ENCODE measurements around the gene CALHM2.
"Not testable (repeated sequence)": the region's sequence is repeated elsewhere in the genome, so short reads cannot be mapped to it uniquely, and the experiment has no call there.

The CALHM2 gene, protein sequence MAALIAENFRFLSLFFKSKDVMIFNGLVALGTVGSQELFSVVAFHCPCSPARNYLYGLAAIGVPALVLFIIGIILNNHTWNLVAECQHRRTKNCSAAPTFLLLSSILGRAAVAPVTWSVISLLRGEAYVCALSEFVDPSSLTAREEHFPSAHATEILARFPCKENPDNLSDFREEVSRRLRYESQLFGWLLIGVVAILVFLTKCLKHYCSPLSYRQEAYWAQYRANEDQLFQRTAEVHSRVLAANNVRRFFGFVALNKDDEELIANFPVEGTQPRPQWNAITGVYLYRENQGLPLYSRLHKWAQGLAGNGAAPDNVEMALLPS

GRCh38 chr10:103451831-103452505 lies at the start of gene CALHM2:
Gene CALHM2, minus strand, starts transcription at chr10:103452370. Its CDS starts 2,429 bp downstream, at chr10:103449941.
- peak within 1 kb of the TSS; percentile 18 for H3K27ac ChIP-seq

DNA sequence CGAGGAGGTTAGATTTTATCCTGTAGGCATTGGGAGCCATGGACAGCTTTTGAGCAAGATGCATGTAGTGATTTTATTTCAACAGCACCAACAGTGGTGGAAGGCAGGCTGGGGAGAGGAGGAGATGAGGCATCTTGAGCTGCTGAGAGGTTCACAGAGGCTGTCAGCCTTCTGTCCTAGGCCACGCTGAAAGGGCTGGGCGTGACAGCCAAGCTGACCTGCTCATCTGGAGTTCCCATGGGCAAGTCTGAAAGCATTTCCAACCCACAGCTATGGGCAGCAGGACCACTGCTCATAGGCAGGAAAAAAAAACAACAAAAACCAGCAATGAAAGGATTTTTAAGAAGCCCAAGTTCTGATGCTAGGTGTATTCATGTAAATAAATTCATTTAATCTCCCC lies 49.0 kb upstream of the CALHM2 start:
- no peak overlapping the region for H3K27ac ChIP-seq
- DNase-seq (ENCODE audit: low read depth, low spot score) = no peak

More at GRCh38 chr10:103451831-103452505, at the start of gene CALHM2:
- no peak for DNase-seq (ENCODE audit: low read depth, low spot score)

DNA sequence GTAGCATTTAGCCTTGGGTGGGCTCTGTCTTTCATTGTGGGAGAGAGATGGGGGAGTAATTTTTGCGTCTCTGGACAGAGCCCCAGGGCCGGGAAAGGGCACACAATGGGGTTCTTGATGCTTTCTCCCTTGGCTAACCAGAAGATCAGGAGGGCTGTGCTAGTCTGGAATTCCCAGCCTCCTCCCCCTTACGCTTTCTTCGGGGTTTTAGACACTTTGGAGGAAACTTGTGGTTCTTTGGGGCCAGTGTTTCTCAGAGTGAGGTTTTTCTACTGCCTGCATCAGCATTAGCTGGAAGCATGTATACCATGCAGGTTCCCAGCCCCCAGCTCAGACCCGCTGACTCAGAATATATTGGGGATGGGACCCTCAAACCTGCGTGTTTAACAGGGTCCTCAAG lies 48.3 kb upstream of the CALHM2 start:
- no peak overlapping the region for H3K27ac ChIP-seq
- no peak for DNase-seq (ENCODE audit: low read depth, low spot score)

GRCh38 chr10:103499881-103500280 lies 47.7 kb upstream of the CALHM2 start:
- DNase-seq (ENCODE audit: low read depth, low spot score) = no peak

DNA sequence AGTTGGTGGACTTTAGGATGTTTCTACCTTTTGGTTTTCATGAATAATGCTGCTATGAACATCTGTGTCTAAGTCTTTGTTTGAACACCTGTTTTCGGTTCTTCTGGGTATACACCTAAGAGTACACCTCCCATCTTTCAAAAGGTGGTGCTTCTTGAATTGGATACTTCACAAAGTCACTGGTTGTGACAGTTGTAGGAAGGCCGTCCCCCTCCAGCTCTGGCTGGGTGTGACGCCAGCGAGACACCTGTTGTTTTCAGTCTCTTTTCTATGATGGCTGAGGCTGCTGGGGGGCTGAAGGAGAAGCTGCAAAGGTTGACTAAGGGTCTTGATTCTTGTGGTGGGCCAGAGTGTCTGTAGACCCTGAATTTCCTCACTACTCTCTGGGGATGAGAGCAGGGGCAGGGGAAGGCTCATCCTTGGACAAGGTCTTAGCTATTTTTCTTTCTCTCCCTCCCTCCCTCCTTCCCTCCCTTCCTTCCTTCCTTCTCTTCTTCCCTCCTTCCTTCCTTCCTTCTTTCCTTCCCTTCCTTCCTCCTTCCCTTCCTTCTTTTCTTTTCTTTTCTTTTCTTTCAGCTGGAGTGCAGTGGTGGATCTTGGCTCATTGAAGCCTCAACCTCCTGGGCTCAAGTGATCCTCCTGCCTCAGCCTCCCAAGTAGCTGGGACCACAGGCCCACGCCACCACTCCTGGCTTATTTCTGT lies 46.9 kb upstream of the CALHM2 start:
- H3K27ac ChIP-seq = no peak overlapping the region
- DNase-seq (ENCODE audit: low read depth, low spot score) = no peak

More at GRCh38 chr10:103499881-103500280, 47.7 kb upstream of the CALHM2 start:
- no peak overlapping the region for H3K27ac ChIP-seq

- no peak for DNase-seq (ENCODE audit: low read depth, low spot score)
Observed at GRCh38 chr10:103497161-103497915, 45.2 kb upstream of the CALHM2 start.

GRCh38 chr10:103495321-103495720 lies 43.2 kb upstream of the CALHM2 start:
- no peak for DNase-seq (ENCODE audit: low read depth, low spot score)
- no peak overlapping the region for H3K27ac ChIP-seq

More at GRCh38 chr10:103497161-103497915, 45.2 kb upstream of the CALHM2 start:
- no peak overlapping the region for H3K27ac ChIP-seq

GRCh38 chr10:103493916-103494877 lies 42.0 kb upstream of the CALHM2 start:
- no peak for DNase-seq (ENCODE audit: low read depth, low spot score)
- no peak overlapping the region for H3K27ac ChIP-seq

GRCh38 chr10:103493362-103493915 lies 41.3 kb upstream of the CALHM2 start, which contains the start of gene NEURL1:
Gene NEURL1, plus strand, starts transcription at chr10:103493705. Its CDS starts 683 bp downstream, at chr10:103494388.
- DNase-seq (ENCODE audit: low read depth, low spot score) = no peak
- no peak within 1 kb of the TSS for H3K27ac ChIP-seq

GRCh38 chr10:103492655-103493261 lies 40.6 kb upstream of the CALHM2 start:
- H3K27ac ChIP-seq = no peak overlapping the region
- no peak for DNase-seq (ENCODE audit: low read depth, low spot score)

DNA sequence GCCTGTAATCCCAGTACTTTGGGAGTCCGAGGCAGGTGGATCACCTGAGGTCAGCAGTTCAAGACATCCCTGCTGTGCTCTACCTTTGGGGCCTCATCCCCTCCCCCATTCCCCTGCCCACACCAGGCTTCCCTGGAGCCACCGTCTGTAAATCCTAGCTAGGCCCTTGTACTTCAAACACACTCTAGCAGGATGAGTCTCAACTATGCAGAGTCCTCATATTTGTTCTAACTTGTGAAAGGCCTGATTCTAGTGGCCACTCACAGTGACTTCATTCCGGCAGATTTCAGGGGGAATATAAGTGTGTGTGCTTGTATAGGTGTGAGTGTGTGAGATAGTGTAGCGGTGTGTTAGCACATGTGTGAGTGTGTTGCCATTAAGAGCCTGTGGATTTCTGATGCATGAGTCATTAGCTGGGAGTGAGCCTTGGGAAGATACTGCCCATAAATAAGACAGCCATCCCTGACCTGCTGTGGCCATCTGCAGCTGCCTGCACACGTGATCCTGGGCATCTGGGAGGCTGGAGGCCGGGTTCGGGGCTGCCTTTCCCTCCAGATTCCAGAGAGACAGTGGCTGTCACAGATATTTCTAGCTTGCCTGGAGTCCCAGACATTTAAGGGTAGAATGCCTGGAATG lies 39.7 kb upstream of the CALHM2 start:
- peak overlapping the region; percentile 32 for H3K27ac ChIP-seq

DNA sequence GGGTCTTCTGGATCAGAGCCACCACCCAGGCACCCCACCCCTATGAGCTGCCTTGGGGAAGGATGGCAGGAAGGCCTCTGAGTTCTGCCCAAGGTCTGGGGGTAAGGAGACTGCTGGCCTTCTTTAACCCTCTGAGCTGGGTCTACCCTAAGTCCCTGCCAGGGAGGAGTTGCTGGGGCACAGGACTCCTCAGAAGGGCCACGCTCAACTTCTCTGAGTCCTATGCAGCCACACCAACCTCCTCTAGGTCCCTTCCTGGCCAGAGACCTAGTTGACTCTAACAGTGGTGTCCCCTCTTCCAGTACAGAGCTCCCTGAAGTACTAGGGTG lies 38.8 kb upstream of the CALHM2 start:
- H3K27ac ChIP-seq = no peak overlapping the region
- no peak for DNase-seq (ENCODE audit: low read depth, low spot score)

More for the DNA sequence above, 39.7 kb upstream of the CALHM2 start:
- DNase-seq (ENCODE audit: low read depth, low spot score) = peak; percentile 46

GRCh38 chr10:103487410-103487708 lies 35.2 kb upstream of the CALHM2 start:
- H3K27ac ChIP-seq = no peak overlapping the region
- no peak for DNase-seq (ENCODE audit: low read depth, low spot score)

GRCh38 chr10:103486635-103487409 lies 34.7 kb upstream of the CALHM2 start:
- not testable (repeated sequence) for DNase-seq (ENCODE audit: low read depth, low spot score); H3K27ac ChIP-seq

DNA sequence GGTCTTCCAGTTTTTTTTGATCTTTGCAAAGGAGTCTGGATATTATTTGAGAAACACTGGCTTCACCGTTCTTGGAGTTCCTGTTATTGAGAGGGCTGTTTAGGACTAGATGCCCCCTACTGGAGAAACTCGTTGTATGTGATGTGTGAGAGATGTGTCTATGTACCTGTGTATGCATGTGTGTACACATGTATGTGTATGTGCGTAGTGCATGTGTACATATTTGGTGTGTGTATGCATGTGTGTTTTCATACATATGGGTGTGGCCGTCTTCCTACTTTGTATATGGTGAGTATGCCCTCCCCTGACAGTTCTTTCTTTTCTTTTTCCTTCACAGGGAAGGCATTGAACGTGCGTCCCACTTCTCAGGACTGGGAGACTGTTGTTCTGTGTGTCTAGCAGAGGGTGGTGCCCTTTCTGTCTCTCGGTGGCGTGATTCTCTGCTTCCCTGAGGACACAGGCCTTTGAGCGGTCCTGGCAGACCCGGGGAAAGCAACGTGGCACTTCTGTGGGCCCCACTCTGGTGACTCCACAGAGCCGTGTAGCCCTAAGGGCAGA lies 29.9 kb upstream of the CALHM2 start:
- no peak for DNase-seq (ENCODE audit: low read depth, low spot score)
- no peak overlapping the region for H3K27ac ChIP-seq

DNA sequence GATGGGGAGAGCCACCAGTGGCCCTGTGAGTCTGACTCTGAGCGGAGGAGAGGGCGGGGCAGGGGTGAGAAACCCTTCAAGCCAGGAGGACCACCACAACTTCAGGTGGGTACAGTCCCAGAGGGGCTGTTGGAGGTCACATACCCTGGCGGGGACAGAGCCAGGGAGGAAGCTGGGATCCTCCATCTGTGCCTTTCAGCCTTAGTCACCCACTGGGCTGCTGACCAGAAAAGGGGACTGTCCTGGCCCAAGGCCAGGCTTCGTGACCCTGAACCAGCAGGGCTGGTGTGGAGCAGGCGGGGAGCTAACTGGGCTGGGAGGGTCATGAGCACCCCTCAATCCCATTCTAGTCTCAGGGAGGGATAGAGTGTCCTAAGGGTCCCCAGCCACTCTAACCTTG lies 28.4 kb upstream of the CALHM2 start:
- H3K27ac ChIP-seq = no peak overlapping the region
- no peak for DNase-seq (ENCODE audit: low read depth, low spot score)

GRCh38 chr10:103479135-103479534 lies 27.0 kb upstream of the CALHM2 start, which contains the start of gene CALHM3:
Gene CALHM3, minus strand, starts transcription at chr10:103479240. Its CDS starts 208 bp downstream, at chr10:103479032.
- DNase-seq (ENCODE audit: low read depth, low spot score) = no peak
- H3K27ac ChIP-seq = no peak within 1 kb of the TSS
